SU-DHL-6 (cell line): ENCODE data around the gene GPD2.

Experiments
- EZH2phosphoT487 ChIP-seq: fragments of 200-600 bp; sonication (generic), shearing (Covaris generic); conservative IDR thresholded peaks from 2 replicates; pipeline ENCODE4 v1.6.1; 2018; ENCODE audit warnings: mild to moderate bottlenecking, antibody characterized with exemption, low read length, moderate library complexity, mixed read lengths
- TF ChIP-seq, protein P1 (sequence below): fragments of 200-600 bp; sonication (generic); IDR thresholded peaks from one replicate; pipeline ENCODE4 v1.5.1; 2017; ENCODE audit warnings: antibody characterized with exemption, mild to moderate bottlenecking, low read length, moderate library complexity; ENCODE audit not compliant: insufficient read depth, poor library complexity, severe bottlenecking

DNA sequence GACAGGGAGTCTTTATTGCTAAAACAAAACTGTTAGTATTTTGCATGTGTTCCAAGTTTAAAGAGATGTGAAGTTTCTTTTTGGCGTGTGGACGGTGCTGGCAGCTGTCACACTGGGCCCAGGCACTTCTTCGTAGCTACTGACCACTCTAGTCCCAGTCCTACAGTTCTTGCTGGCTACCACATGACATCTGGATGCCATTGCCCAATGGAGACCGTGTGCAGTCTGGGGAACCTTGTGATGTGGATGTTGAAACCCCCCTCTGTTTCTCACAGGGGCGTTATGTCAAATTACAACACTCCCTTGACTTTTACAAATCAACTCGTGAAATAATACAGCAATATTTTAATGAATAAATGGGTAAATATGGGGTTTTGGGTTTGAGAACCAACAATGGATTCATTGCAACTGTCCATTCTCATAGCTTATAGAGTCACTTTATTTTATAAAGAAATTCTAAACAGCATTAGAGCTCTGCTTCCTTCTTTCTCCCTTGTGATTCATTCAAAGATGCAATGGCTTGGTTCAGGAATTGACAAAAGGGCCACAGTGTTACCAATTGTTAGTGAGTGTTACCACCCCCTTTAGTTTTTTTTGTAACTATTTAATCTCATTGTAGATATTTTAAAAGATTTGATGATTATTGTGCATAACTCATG, 1.2 kb downstream of the GPD2 start:
- TF ChIP-seq, protein P1, sequence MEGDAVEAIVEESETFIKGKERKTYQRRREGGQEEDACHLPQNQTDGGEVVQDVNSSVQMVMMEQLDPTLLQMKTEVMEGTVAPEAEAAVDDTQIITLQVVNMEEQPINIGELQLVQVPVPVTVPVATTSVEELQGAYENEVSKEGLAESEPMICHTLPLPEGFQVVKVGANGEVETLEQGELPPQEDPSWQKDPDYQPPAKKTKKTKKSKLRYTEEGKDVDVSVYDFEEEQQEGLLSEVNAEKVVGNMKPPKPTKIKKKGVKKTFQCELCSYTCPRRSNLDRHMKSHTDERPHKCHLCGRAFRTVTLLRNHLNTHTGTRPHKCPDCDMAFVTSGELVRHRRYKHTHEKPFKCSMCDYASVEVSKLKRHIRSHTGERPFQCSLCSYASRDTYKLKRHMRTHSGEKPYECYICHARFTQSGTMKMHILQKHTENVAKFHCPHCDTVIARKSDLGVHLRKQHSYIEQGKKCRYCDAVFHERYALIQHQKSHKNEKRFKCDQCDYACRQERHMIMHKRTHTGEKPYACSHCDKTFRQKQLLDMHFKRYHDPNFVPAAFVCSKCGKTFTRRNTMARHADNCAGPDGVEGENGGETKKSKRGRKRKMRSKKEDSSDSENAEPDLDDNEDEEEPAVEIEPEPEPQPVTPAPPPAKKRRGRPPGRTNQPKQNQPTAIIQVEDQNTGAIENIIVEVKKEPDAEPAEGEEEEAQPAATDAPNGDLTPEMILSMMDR: no peak
- no peak for TF ChIP-seq EZH2phosphoT487
